Smooth muscle cell (in vitro differentiated cells): ENCODE results near the gene PXMP2. TPM values are rescaled to one million over a fixed set of nuclear protein-coding genes. Genes with fewer than 3 reads are reported as not detected.

Experiments used
- DNase-seq: peaks from one replicate; lab custom pipeline; 2025; ENCODE audit not compliant: unreplicated experiment; lab: John Stamatoyannopoulos, UW
- H2AFZ ChIP-seq: fragments of 200-600 bp; sonication (generic); 2 replicates; pipeline ENCODE4 v1.6.0; 2016; ENCODE audit warnings: antibody characterized with exemption, low read depth, mild to moderate bottlenecking
- H3F3A ChIP-seq: fragments of 200-600 bp; sonication (generic); 2 replicates; pipeline ENCODE4 v1.6.0; 2017; ENCODE audit warnings: antibody characterized with exemption, low read depth
- H3K27ac ChIP-seq: fragments of 200-600 bp; sonication (generic); 2 replicates; pipeline ENCODE4 v1.5.1; 2016; ENCODE audit warnings: low read depth, mild to moderate bottlenecking
- H3K27me3 ChIP-seq: fragments of 200-600 bp; sonication (generic); 2 replicates; pipeline ENCODE4 v1.6.1; 2016; ENCODE audit warnings: low read depth, mild to moderate bottlenecking
- H3K36me3 ChIP-seq: fragments of 200-600 bp; sonication (generic); 2 replicates; pipeline ENCODE4 v1.5.1; 2016; ENCODE audit warnings: low read depth
- H3K4me1 ChIP-seq: fragments of 200-600 bp; sonication (generic); 2 replicates; pipeline ENCODE4 v1.5.1; 2016; ENCODE audit warnings: low read depth
- H3K4me2 ChIP-seq: fragments of 200-600 bp; sonication (generic); 2 replicates; pipeline ENCODE4 v1.6.0; 2016; ENCODE audit warnings: mild to moderate bottlenecking
- H3K4me3 ChIP-seq: fragments of 200-600 bp; sonication (generic); 2 replicates; pipeline ENCODE4 v1.5.1; 2016; ENCODE audit warnings: mild to moderate bottlenecking
- H3K79me2 ChIP-seq: fragments of 200-600 bp; sonication (generic); 2 replicates; pipeline ENCODE4 v1.6.0; 2016; ENCODE audit warnings: low read depth, mild to moderate bottlenecking
- H3K9ac ChIP-seq: fragments of 200-600 bp; sonication (generic); 2 replicates; pipeline ENCODE4 v1.6.0; 2016; ENCODE audit warnings: low read depth
- H3K9me3 ChIP-seq: fragments of 200-600 bp; sonication (generic); replicated peaks from 2 replicates; pipeline ENCODE4 v1.5.1; 2016; ENCODE audit warnings: low read depth
- H4K20me1 ChIP-seq: fragments of 200-600 bp; sonication (generic); 2 replicates; pipeline ENCODE4 v1.6.0; 2016; ENCODE audit warnings: low read depth
- WGBS: methylation state at CpG from one replicate; pipeline ENCODE4 v1.1.7; 2016; ENCODE audit warnings: low lambda C conversion rate; 5-methylcytosine and 5-hydroxymethylcytosine counted together
- polyA plus RNA-seq: library from polyadenylated mRNA; unstranded; fragments of >200 nt; fragmentation: Nextera tagmentation; extraction: Ambion mirVana; gene quantifications from 2 replicates; pipeline ENCODE4 v1.2.1, GENCODE V29; 2016
- total RNA-seq: library from RNA; depleted of rRNA; stranded (reverse); fragments of >200 nt; gene quantifications from 2 replicates; pipeline ENCODE4 v1.2.3, GENCODE V29; 2014
- TF ChIP-seq, protein P1 (sequence below): fragments of 200-600 bp; sonication (generic); IDR thresholded peaks from 2 replicates; pipeline ENCODE4 v1.5.1; 2017; ENCODE audit warnings: borderline replicate concordance, mild to moderate bottlenecking, antibody characterized with exemption; ENCODE audit not compliant: insufficient read depth, poor library complexity, severe bottlenecking

PXMP2 gene
- total and polyA plus RNA-seq, 2 experiments from 2014 or later = 14.7 to 25.0 TPM

DNA sequence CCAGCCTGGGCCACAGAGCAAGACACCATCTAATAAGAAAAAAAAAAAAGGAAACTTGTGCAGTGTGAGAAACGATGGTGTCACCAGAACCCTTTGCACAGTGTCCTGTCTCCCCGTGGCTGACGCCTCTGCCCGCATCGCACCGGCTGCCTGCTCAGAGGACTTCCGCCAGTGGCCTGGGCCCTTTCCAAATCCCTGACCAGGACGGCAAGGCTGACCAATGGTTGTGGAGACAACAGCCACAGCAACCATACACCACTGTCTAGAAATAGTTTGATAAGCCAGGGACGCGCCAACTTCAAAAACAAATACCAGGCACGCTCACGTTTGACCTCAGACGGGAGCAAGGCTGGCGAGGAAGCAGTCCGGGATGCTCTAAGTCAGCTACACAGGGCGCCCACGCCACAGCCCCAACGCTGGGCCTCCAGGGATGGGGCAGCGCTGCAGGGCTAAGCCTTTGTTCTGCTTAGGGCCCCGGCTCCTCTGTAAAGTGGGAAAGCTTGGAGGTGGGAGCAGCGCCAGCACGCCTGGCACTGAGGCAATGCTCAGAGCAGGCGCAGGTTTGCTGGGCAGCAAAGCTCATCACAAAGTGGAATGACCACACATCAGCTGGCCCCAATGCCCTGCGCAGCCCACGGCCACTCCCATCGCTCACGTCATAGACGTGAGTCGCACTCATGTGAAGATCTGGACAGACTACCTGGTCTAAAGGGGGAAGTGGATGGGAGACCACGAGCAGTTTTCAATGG, 35.8 kb downstream of the PXMP2 start:
- H3K4me1 ChIP-seq = no peaks in the 10 kb centered on the region
- H3K27ac ChIP-seq = peak overlapping the region; percentile 73
- TF ChIP-seq, protein P1, sequence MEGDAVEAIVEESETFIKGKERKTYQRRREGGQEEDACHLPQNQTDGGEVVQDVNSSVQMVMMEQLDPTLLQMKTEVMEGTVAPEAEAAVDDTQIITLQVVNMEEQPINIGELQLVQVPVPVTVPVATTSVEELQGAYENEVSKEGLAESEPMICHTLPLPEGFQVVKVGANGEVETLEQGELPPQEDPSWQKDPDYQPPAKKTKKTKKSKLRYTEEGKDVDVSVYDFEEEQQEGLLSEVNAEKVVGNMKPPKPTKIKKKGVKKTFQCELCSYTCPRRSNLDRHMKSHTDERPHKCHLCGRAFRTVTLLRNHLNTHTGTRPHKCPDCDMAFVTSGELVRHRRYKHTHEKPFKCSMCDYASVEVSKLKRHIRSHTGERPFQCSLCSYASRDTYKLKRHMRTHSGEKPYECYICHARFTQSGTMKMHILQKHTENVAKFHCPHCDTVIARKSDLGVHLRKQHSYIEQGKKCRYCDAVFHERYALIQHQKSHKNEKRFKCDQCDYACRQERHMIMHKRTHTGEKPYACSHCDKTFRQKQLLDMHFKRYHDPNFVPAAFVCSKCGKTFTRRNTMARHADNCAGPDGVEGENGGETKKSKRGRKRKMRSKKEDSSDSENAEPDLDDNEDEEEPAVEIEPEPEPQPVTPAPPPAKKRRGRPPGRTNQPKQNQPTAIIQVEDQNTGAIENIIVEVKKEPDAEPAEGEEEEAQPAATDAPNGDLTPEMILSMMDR = no peak
- peaks cover 90% of the 10 kb centered on the region for H4K20me1 ChIP-seq
- H3K9ac ChIP-seq = peak overlapping the region; percentile 49
- no peak overlapping the region for H3K4me3 ChIP-seq
- H3K9me3 ChIP-seq = no peaks in the 10 kb centered on the region
- H3F3A ChIP-seq = peaks cover 17% of the 10 kb centered on the region
- 91% methylated on average over 30 of the region's 30 CpGs for WGBS
- no peak overlapping the region for H2AFZ ChIP-seq
- H3K27me3 ChIP-seq = no peaks in the 10 kb centered on the region
- DNase-seq = no peak
- peaks cover 7% of the 10 kb centered on the region for H3K36me3 ChIP-seq
- H3K79me2 ChIP-seq = peaks cover 23% of the 10 kb centered on the region
- H3K4me2 ChIP-seq = no peak overlapping the region

DNA sequence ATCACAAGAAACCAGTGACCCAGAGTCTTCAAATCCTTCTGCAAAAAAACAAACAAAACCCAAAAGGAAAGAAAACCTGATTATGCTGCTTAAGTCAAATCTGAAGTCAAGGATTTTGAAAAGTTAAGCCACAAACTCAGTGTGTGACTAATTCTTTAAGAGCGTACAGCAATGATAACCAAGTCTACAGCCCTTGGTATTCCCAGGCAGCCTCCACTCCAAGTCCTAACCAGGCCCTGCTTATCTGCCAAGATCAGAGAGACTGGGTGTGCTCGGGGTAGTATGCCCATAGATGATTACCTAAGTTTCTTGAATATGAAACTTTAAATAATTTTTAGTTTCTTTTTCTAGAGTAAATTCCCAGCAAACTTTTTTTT, 36.4 kb downstream of the PXMP2 start:
- Histone ChIP-seq H3K9me3 (no peaks in the 10 kb centered on the region), H2AFZ (no peak overlapping the region), H3K4me1 (no peaks in the 10 kb centered on the region), H3K27ac (peak overlapping the region; percentile 73), H3K79me2 (peaks cover 28% of the 10 kb centered on the region), H3K36me3 (peaks cover 10% of the 10 kb centered on the region), H4K20me1 (peaks cover 94% of the 10 kb centered on the region), H3K27me3 (no peaks in the 10 kb centered on the region), H3K9ac (peak overlapping the region; percentile 49), H3K4me3 (no peak overlapping the region), H3F3A (peaks cover 15% of the 10 kb centered on the region), H3K4me2 (no peak overlapping the region)
- no peak for DNase-seq
- 72% methylated on average over 2 of the region's 2 CpGs for WGBS
- TF ChIP-seq, protein P1 = no peak

DNA sequence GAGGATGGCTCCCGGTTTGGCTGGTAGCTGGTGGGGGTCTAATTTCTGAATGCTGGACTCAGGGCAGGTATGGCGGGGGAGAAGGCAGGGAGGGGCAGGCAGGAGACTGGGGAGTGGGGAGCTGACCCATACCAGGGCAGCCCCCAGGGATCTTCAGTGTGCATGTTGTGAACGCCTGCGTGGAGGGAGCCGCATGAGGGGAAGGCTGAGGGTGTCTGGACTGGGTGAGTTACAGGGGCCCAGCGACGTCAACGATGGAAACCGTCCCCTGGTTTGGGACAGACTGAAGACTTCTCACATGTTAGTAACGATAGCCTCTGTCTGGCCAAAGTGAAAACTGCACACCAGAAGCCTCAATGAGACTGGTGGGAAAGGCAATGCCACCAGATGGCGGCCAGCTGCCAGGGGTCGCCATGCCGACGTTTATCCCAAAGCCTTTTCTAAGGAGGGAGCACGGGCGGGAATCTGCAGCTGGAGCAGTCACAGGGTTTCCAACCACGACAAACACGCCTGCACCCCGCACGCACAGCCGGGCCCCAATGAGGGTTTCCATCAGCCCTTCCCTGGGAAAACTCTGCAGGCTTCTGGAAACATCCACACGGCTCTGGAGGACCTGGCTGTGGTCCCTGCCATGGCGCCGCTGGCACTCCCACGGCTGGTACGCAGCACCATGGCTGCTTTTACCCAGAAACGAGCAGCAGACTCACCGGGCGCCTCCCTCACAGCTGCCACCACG, 37.3 kb downstream of the PXMP2 start:
- DNase-seq = no peak
- Histone ChIP-seq H3K9ac (no peak overlapping the region), H3F3A (peaks cover 11% of the 10 kb centered on the region), H2AFZ (no peak overlapping the region), H3K27ac (peak overlapping the region; percentile 73), H3K79me2 (peaks cover 30% of the 10 kb centered on the region), H3K36me3 (peaks cover 10% of the 10 kb centered on the region), H3K4me1 (no peaks in the 10 kb centered on the region), H3K27me3 (no peaks in the 10 kb centered on the region), H4K20me1 (peaks cover 93% of the 10 kb centered on the region), H3K4me2 (no peak overlapping the region), H3K9me3 (no peaks in the 10 kb centered on the region), H3K4me3 (no peak overlapping the region)
- TF ChIP-seq, protein P1 = no peak
- WGBS = 93% methylated on average over 30 of the region's 30 CpGs
